Activated CD8-positive, alpha-beta memory T cell treated with anti-CD3 and anti-CD28 coated beads, Interleukin-2, amount 10 ng/mL, durations not matched to agents 7 days and 5 days (primary cell): ENCODE data around the gene MMP11. TPM values are rescaled to one million over a fixed set of nuclear protein-coding genes. Genes with fewer than 3 reads are reported as not detected.
A peak's percentile ranks its signal among the peaks of the same experiment; 100 is the strongest.
"Not testable (repeated sequence)": the region's sequence is repeated elsewhere in the genome, so short reads cannot be mapped to it uniquely, and the experiment has no call there.

Experiments
- ATAC-seq: fragments of 150-1000 bp; cut with Tn5 transposase; one replicate; pipeline ENCODE4 v1.10.0; 2021; ENCODE audit warnings: moderate library complexity
- CTCF ChIA-PET: fragments of 350-600 bp; sonication (Branson Sonifier 250); formaldehyde crosslinking; loops from one replicate; lab custom pipeline; 2021; ENCODE audit warnings: antibody characterized with exemption; lab: Charles Lee
- DNase-seq: peaks from one replicate; pipeline ENCODE4 v3.0.0-alpha.2; 2020
- H3K27ac Mint-ChIP-seq: one replicate; pipeline ENCODE4 v1.8.0; 2021; ENCODE audit warnings: mild to moderate bottlenecking, mixed read lengths
- H3K27me3 Mint-ChIP-seq: one replicate; pipeline ENCODE4 v1.8.0; 2021; ENCODE audit warnings: mixed read lengths
- H3K36me3 Mint-ChIP-seq: one replicate; pipeline ENCODE4 v1.8.0; 2021; ENCODE audit warnings: mild to moderate bottlenecking, mixed read lengths
- H3K4me1 Mint-ChIP-seq: one replicate; pipeline ENCODE4 v1.8.0; 2021; ENCODE audit warnings: mixed read lengths
- H3K4me3 Mint-ChIP-seq: one replicate; pipeline ENCODE4 v1.8.0; 2021; ENCODE audit warnings: mild to moderate bottlenecking, moderate library complexity, mixed read lengths
- H3K9me3 Mint-ChIP-seq: one replicate; pipeline ENCODE4 v1.8.0; 2022; ENCODE audit warnings: low read depth, mixed read lengths
- total RNA-seq, 2 experiments: library from RNA; stranded (reverse); gene quantifications; one replicate each; pipeline ENCODE4 v1.2.3, GENCODE V29; 2021

Gene MMP11
- total RNA-seq, result 1 to 10 TPM in 1 of 2 experiments, under 1 TPM in 1; 0.91 to 1.0 TPM

GRCh38 chr22:23772649-23773473 is at the start of gene MMP11:
Gene MMP11, plus strand, starts transcription at chr22:23772849. Its CDS starts 22 bp downstream, at chr22:23772871.
- peaks cover 21% of the 10 kb centered on the region for H3K4me1 Mint-ChIP-seq

GRCh38 chr22:23728108-23728507 is 44.5 kb upstream of the MMP11 start:
- H3K4me1 Mint-ChIP-seq, CTCF ChIA-PET: not testable (repeated sequence)

More at GRCh38 chr22:23772649-23773473, at the start of gene MMP11:
- Mint-ChIP-seq H3K27ac (no peak within 1 kb of the TSS), H3K36me3 (no peaks in the 10 kb centered on the region), H3K4me3 (peak within 1 kb of the TSS; percentile 57), H3K27me3 (peaks cover 7% of the 10 kb centered on the region), H3K9me3 (no peaks in the 10 kb centered on the region)
- ATAC-seq (peak; percentile 59), DNase-seq (peak; percentile 65)
- CTCF ChIA-PET, result interaction anchor here (1.1 to 8.8 kb wide), 2 partner anchors 77 to 146 kb away, joined by 3 to 95 read pairs; no protein-coding TSS in a partner anchor

GRCh38 chr22:23737696-23738095 is 35.0 kb upstream of the MMP11 start:
- no peaks in the 10 kb centered on the region for H3K36me3 Mint-ChIP-seq
- H3K27me3 Mint-ChIP-seq, result no peaks in the 10 kb centered on the region
- DNase-seq, result no peak
- H3K4me1 Mint-ChIP-seq, result peaks cover 1% of the 10 kb centered on the region
- H3K9me3 Mint-ChIP-seq, result no peaks in the 10 kb centered on the region
- H3K4me3 Mint-ChIP-seq, result no peak overlapping the region
- H3K27ac Mint-ChIP-seq, result no peak overlapping the region
- no peak for ATAC-seq
- CTCF ChIA-PET, result interaction anchor here (1.5 to 1.9 kb wide), 2 partner anchors 12 to 37 kb away, joined by 4 to 7 read pairs; partner anchors contain the start of gene ZNF70

More at GRCh38 chr22:23728108-23728507, 44.5 kb upstream of the MMP11 start:
- not testable (repeated sequence) for H3K9me3 Mint-ChIP-seq, H3K27ac Mint-ChIP-seq, ATAC-seq, H3K36me3 Mint-ChIP-seq, DNase-seq, H3K4me3 Mint-ChIP-seq
- H3K27me3 Mint-ChIP-seq, result peaks cover 12% of the 10 kb centered on the region

GRCh38 chr22:23742505-23743264 is 30.0 kb upstream of the MMP11 start:
- H3K36me3 Mint-ChIP-seq, result peaks cover 24% of the 10 kb centered on the region
- peaks cover 3% of the 10 kb centered on the region for H3K9me3 Mint-ChIP-seq
- DNase-seq, result no peak
- no peak overlapping the region for H3K27ac Mint-ChIP-seq
- peaks cover 4% of the 10 kb centered on the region for H3K4me1 Mint-ChIP-seq
- no peak for ATAC-seq
- H3K4me3 Mint-ChIP-seq, result no peak overlapping the region
- no peaks in the 10 kb centered on the region for H3K27me3 Mint-ChIP-seq
- CTCF ChIA-PET, result interaction anchor here (1.2 kb wide), 1 partner anchor 24 kb away, joined by 3 read pairs; no protein-coding TSS in a partner anchor

- H3K4me1 Mint-ChIP-seq, result peaks cover 4% of the 10 kb centered on the region
- peaks cover 3% of the 10 kb centered on the region for H3K9me3 Mint-ChIP-seq
- DNase-seq (no peak), ATAC-seq (no peak)
- H3K36me3 Mint-ChIP-seq, result peaks cover 24% of the 10 kb centered on the region
- H3K4me3 Mint-ChIP-seq, result no peak overlapping the region
- H3K27me3 Mint-ChIP-seq, result no peaks in the 10 kb centered on the region
- CTCF ChIA-PET, result interaction anchor here (1.0 to 1.2 kb wide), 2 partner anchors 16 to 24 kb away, joined by 3 read pairs; no protein-coding TSS in a partner anchor
- no peak overlapping the region for H3K27ac Mint-ChIP-seq
Measured at GRCh38 chr22:23743303-23743705, 29.3 kb upstream of the MMP11 start.

- Mint-ChIP-seq H3K36me3 (peaks cover 24% of the 10 kb centered on the region), H3K9me3 (peaks cover 3% of the 10 kb centered on the region), H3K27ac (no peak overlapping the region), H3K4me1 (peaks cover 3% of the 10 kb centered on the region), H3K4me3 (no peak overlapping the region), H3K27me3 (no peaks in the 10 kb centered on the region)
- DNase-seq (no peak), ATAC-seq (no peak)
- CTCF ChIA-PET, result interaction anchor here (0.7 to 1.2 kb wide), 4 partner anchors 8 to 23 kb away, joined by 3 to 6 read pairs (median 4); no protein-coding TSS in a partner anchor
Measured at GRCh38 chr22:23744001-23744400, 28.6 kb upstream of the MMP11 start.

- Mint-ChIP-seq H3K27me3 (no peaks in the 10 kb centered on the region), H3K36me3 (peaks cover 24% of the 10 kb centered on the region), H3K27ac (no peak overlapping the region), H3K4me3 (no peak overlapping the region), H3K4me1 (peaks cover 3% of the 10 kb centered on the region), H3K9me3 (peaks cover 3% of the 10 kb centered on the region)
- DNase-seq, result no peak
- CTCF ChIA-PET, result interaction anchor here (0.7 to 1.0 kb wide), 3 partner anchors 9 to 17 kb away, joined by 3 to 6 read pairs (median 4); no protein-coding TSS in a partner anchor
- no peak for ATAC-seq
Measured at GRCh38 chr22:23744485-23744884, 28.2 kb upstream of the MMP11 start.

GRCh38 chr22:23745791-23746190 is 26.9 kb upstream of the MMP11 start:
- H3K27me3 Mint-ChIP-seq, result no peaks in the 10 kb centered on the region
- ATAC-seq, result no peak
- H3K36me3 Mint-ChIP-seq, result peaks cover 24% of the 10 kb centered on the region
- H3K27ac Mint-ChIP-seq, result no peak overlapping the region
- CTCF ChIA-PET, result interaction anchor here (0.7 to 1.3 kb wide), 2 partner anchors 32 to 111 kb away, joined by 3 to 4 read pairs; partner anchors contain the start of gene SLC2A11
- no peak overlapping the region for H3K4me3 Mint-ChIP-seq
- DNase-seq, result no peak
- H3K9me3 Mint-ChIP-seq, result peaks cover 3% of the 10 kb centered on the region
- H3K4me1 Mint-ChIP-seq, result peaks cover 15% of the 10 kb centered on the region

GRCh38 chr22:23749841-23750301 is 22.8 kb upstream of the MMP11 start:
- peaks cover 9% of the 10 kb centered on the region for H3K36me3 Mint-ChIP-seq
- H3K27ac Mint-ChIP-seq, result no peak overlapping the region
- CTCF ChIA-PET, result interaction anchor here (0.6 to 2.0 kb wide), 5 partner anchors 12 to 738 kb away, joined by 3 to 7 read pairs (median 4); partner anchors contain the start of gene CHCHD10

GRCh38 chr22:23750367-23750713 is 22.3 kb upstream of the MMP11 start:
- Mint-ChIP-seq H3K4me1 (peaks cover 21% of the 10 kb centered on the region), H3K27ac (peak overlapping the region; percentile 73), H3K36me3 (peaks cover 4% of the 10 kb centered on the region), H3K27me3 (no peaks in the 10 kb centered on the region), H3K4me3 (peak overlapping the region; percentile 77), H3K9me3 (no peaks in the 10 kb centered on the region)
- CTCF ChIA-PET, result interaction anchor here (0.8 to 2.0 kb wide), 4 partner anchors 10 to 36 kb away, joined by 3 to 7 read pairs (median 6); no protein-coding TSS in a partner anchor
- DNase-seq, result no peak
- ATAC-seq, result no peak

More at GRCh38 chr22:23749841-23750301, 22.8 kb upstream of the MMP11 start:
- no peaks in the 10 kb centered on the region for H3K27me3 Mint-ChIP-seq
- DNase-seq (no peak), ATAC-seq (no peak)
- peak overlapping the region; percentile 77 for H3K4me3 Mint-ChIP-seq
- H3K4me1 Mint-ChIP-seq, result peaks cover 21% of the 10 kb centered on the region
- peaks cover 3% of the 10 kb centered on the region for H3K9me3 Mint-ChIP-seq

GRCh38 chr22:23750714-23751440 is 21.8 kb upstream of the MMP11 start, which contains the start of gene ZNF70:
Gene ZNF70, minus strand, starts transcription at chr22:23751112. Its CDS starts 5,972 bp downstream, at chr22:23745140.
- peak within 1 kb of the TSS; percentile 84 for H3K27ac Mint-ChIP-seq
- CTCF ChIA-PET, result interaction anchor here (0.8 to 2.0 kb wide), 4 partner anchors 9 to 37 kb away, joined by 3 to 7 read pairs (median 6); no protein-coding TSS in a partner anchor

GRCh38 chr22:23751441-23751996 is 21.1 kb upstream of the MMP11 start:
- peaks cover 2% of the 10 kb centered on the region for H3K36me3 Mint-ChIP-seq
- no peak for ATAC-seq
- peaks cover 18% of the 10 kb centered on the region for H3K4me1 Mint-ChIP-seq
- peak overlapping the region; percentile 78 for H3K4me3 Mint-ChIP-seq
- H3K27me3 Mint-ChIP-seq, result no peaks in the 10 kb centered on the region
- no peak for DNase-seq
- CTCF ChIA-PET, result interaction anchor here (1.0 to 1.1 kb wide), 2 partner anchors 12 to 38 kb away, joined by 3 read pairs; partner anchors contain the start of gene C22orf15
- peak overlapping the region; percentile 84 for H3K27ac Mint-ChIP-seq
- no peaks in the 10 kb centered on the region for H3K9me3 Mint-ChIP-seq

More at GRCh38 chr22:23750714-23751440, 21.8 kb upstream of the MMP11 start, which contains the start of gene ZNF70:
- Mint-ChIP-seq H3K4me1 (peaks cover 19% of the 10 kb centered on the region), H3K27me3 (no peaks in the 10 kb centered on the region), H3K9me3 (no peaks in the 10 kb centered on the region), H3K36me3 (peaks cover 3% of the 10 kb centered on the region), H3K4me3 (peak within 1 kb of the TSS; percentile 78)
- ATAC-seq, result peak; percentile 99
- peak; percentile 89 for DNase-seq
